ENCODE results near the gene CYP26C1. TPM values are rescaled to one million over a fixed set of nuclear protein-coding genes. Genes with fewer than 3 reads are reported as not detected.

CYP26C1 gene
- total RNA-seq, 2 experiments from 2014 or later, result 0.17 TPM; not detected in 1

DNA sequence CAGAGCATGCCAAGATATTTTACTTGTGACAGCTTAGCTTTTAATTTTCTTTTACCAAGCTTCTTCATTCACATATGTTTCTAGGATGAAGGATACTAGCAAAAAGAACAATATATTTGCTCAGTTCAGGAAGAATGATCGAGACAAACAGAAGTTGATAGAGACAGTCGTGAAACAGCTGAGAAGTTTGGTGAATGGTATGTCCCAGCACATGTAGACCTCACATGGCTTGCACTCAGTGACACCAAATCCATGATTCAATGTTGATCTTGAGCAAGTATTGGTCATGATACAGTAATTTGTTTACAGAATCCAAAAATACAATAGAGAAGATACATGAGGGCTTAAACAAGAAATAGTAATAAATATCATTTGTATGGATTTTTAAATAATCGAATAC, 2.5 kb upstream of the CYP26C1 start:
- H3K36me3 Mint-ChIP-seq, result peaks cover 2% of the 10 kb centered on the region
- no peaks in the 10 kb centered on the region for H3K9me3 Mint-ChIP-seq
- peaks cover 19% of the 10 kb centered on the region for H3K27me3 Mint-ChIP-seq
- DNase-seq (no peak), ATAC-seq (ENCODE audit: low read depth) (no peak)
- no peak overlapping the region for H3K27ac Mint-ChIP-seq
- no peak overlapping the region for H3K4me3 Mint-ChIP-seq
- POLR2A ChIA-PET, result no interaction called here
- H3K4me1 Mint-ChIP-seq, result peaks cover 6% of the 10 kb centered on the region

DNA sequence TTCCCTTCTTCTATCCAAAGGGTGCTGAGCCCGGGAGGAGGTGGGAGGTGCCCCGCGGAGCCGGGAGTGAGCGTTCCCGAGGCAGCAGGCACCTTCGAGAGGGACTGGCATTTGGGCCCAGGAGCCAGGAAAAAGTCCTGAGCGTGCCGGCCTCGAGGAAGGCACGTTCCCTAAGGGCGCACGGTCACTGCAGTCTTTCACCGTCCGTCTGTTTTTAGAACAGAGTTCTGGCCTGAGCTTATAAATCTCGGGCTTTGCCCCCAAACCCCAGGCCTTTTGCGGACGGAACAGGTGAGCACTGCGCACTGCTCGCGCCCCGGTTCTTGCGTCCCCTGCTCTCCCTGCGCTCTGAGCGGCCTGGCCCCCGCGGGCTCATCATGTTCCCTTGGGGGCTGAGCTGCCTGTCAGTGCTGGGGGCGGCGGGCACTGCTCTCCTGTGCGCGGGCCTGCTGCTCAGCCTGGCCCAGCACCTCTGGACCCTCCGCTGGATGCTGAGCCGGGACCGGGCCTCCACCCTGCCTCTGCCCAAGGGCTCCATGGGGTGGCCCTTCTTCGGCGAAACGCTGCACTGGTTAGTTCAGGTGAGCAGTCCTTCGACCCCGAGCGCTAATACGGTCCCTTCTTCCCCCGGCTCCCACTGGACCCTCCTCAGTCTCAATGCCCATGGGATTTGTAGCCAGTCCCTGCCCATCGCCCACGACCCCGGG, 442 bp downstream of the CYP26C1 start:
- no peak for ATAC-seq (ENCODE audit: low read depth)
- H3K27ac Mint-ChIP-seq, result no peak overlapping the region
- H3K36me3 Mint-ChIP-seq, result peaks cover 2% of the 10 kb centered on the region
- H3K9me3 Mint-ChIP-seq, result no peaks in the 10 kb centered on the region
- peaks cover 44% of the 10 kb centered on the region for H3K27me3 Mint-ChIP-seq
- H3K4me1 Mint-ChIP-seq, result peaks cover 13% of the 10 kb centered on the region
- POLR2A ChIA-PET, result interaction anchor here (1.0 kb wide), 1 partner anchor 207 kb away, joined by 6 read pairs; no protein-coding TSS in a partner anchor
- H3K4me3 Mint-ChIP-seq, result no peak overlapping the region
- DNase-seq, result no peak

- POLR2A ChIA-PET, result interaction anchor here (1.0 to 1.2 kb wide), 2 partner anchors 11 to 208 kb away, joined by 3 to 6 read pairs; no protein-coding TSS in a partner anchor
- ATAC-seq (ENCODE audit: low read depth), result peak; percentile 31
- peaks cover 2% of the 10 kb centered on the region for H3K36me3 Mint-ChIP-seq
- peak; percentile 52 for DNase-seq
- H3K4me3 Mint-ChIP-seq, result peak overlapping the region; percentile 78
- peaks cover 13% of the 10 kb centered on the region for H3K4me1 Mint-ChIP-seq
- peaks cover 50% of the 10 kb centered on the region for H3K27me3 Mint-ChIP-seq
- H3K9me3 Mint-ChIP-seq, result no peaks in the 10 kb centered on the region
- H3K27ac Mint-ChIP-seq, result no peak overlapping the region
Observed at GRCh38 chr10:93061594-93062513, 1.3 kb downstream of the CYP26C1 start.

DNA sequence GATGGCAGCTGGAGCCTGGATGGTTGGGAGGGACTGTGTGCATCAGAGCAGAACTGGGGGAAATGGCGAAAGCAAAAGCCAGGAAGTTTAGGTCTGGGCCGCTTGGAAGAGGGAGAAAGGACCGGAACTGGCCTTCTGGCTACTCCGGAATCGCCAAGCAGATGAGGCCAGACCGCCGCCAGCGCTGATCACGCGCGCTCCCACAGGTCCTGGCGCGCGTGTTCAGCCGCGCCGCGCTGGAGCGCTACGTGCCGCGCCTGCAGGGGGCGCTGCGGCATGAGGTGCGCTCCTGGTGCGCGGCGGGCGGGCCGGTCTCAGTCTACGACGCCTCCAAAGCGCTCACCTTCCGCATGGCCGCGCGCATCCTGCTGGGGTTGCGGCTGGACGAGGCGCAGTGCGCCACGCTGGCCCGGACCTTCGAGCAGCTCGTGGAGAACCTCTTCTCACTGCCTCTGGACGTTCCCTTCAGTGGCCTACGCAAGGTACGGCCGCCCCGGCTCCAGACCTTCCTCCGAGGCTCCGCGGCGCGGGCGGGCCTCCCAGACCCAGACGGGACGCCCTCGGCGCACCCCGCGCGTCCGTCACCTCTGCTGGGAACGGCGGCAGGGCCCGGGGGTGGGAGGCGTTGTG, 2.0 kb downstream of the CYP26C1 start:
- H3K27me3 Mint-ChIP-seq, result peaks cover 58% of the 10 kb centered on the region
- no peak overlapping the region for H3K27ac Mint-ChIP-seq
- peak overlapping the region; percentile 78 for H3K4me3 Mint-ChIP-seq

GRCh38 chr10:93063144-93063976, 2.8 kb downstream of the CYP26C1 start:
- Mint-ChIP-seq H3K4me3 (peak overlapping the region; percentile 46), H3K27me3 (peaks cover 63% of the 10 kb centered on the region), H3K9me3 (no peaks in the 10 kb centered on the region), H3K4me1 (peaks cover 16% of the 10 kb centered on the region), H3K27ac (no peak overlapping the region), H3K36me3 (peaks cover 2% of the 10 kb centered on the region)
- DNase-seq (no peak), ATAC-seq (ENCODE audit: low read depth) (no peak)
- POLR2A ChIA-PET, result interaction anchor here (1.2 kb wide), 1 partner anchor 10 kb away, joined by 3 read pairs; no protein-coding TSS in a partner anchor

More for the DNA sequence above, 2.0 kb downstream of the CYP26C1 start:
- Mint-ChIP-seq H3K4me1 (peaks cover 13% of the 10 kb centered on the region), H3K36me3 (peaks cover 2% of the 10 kb centered on the region), H3K9me3 (no peaks in the 10 kb centered on the region)
- DNase-seq (peak; percentile 81), ATAC-seq (ENCODE audit: low read depth) (peak; percentile 86)
- POLR2A ChIA-PET, result interaction anchor here (1.2 kb wide), 1 partner anchor 10 kb away, joined by 3 read pairs; no protein-coding TSS in a partner anchor

DNA sequence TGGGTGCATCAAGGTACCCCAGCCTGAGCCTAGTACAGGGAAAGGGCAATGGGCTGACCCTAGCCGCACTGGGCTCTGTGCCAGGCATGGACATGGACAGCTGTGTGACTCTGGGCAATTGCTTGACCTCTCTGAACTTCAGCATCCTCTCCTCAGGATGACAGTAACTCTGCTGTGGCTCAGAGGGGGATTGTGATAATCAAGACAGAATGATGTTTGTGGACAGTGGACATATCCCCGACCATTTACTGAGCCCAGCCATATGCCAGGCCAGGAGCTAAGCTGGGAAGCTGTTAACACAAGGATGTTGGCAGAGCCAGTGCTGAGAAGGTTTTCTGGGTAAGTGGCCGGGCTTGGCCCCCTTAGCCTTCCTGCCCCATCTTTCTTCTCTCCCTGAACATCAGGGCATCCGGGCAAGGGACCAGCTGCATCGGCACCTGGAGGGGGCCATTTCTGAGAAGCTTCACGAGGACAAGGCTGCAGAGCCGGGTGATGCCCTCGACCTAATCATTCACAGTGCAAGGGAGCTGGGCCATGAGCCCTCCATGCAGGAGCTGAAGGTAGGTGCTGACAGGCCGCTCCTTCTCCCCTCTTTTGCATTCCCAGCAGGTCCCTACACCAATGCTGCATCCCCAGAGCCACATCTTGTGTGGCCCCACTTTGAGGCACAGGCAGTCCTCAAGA, 3.5 kb downstream of the CYP26C1 start:
- Mint-ChIP-seq H3K27me3 (peaks cover 70% of the 10 kb centered on the region), H3K4me3 (peak overlapping the region; percentile 46), H3K4me1 (peaks cover 18% of the 10 kb centered on the region), H3K9me3 (no peaks in the 10 kb centered on the region), H3K27ac (no peak overlapping the region), H3K36me3 (no peaks in the 10 kb centered on the region)
- DNase-seq (no peak), ATAC-seq (ENCODE audit: low read depth) (no peak)
- POLR2A ChIA-PET, result no interaction called here

DNA sequence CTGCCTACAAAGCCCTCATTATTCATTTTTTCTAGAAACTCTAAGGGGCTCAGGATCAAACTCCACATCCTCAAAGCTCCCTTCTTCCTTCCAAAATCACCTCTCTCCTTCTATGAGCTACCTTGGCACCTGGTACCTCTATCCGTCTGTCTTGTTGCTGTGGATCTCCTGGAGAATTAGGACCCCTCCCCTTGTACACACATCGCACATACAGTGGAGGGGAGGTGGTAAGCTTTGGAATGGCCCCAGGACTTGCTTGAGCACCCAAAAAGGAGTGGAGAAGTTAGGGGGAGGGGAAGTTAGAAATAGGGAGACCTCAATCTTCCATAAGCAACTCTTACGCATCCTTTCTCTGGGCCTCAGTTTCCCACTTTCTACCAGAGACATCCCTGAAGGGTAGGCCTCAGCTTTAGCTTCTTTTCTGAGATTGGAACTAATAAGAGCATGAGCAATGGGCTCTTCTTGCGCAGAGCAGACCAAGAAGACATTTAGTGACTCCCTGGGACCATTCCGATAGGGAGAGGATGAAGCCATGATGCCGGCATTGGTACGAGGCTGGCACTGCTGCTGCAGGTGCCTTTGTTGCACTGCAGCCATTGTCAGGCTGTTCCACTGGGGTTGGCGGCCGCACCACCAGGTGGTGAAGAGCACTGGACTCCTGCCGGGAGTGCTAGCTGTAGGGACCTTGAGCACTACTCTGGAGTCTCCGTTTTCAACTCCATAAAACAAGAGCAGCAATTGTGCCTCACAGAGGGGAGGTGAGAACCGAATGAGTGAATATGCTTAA, 4.5 kb downstream of the CYP26C1 start:
- no peak overlapping the region for H3K27ac Mint-ChIP-seq
- no peak overlapping the region for H3K4me3 Mint-ChIP-seq
- ATAC-seq (ENCODE audit: low read depth) (no peak), DNase-seq (no peak)
- H3K9me3 Mint-ChIP-seq, result no peaks in the 10 kb centered on the region
- no peaks in the 10 kb centered on the region for H3K36me3 Mint-ChIP-seq
- H3K27me3 Mint-ChIP-seq, result peaks cover 75% of the 10 kb centered on the region
- POLR2A ChIA-PET, result no interaction called here
- peaks cover 18% of the 10 kb centered on the region for H3K4me1 Mint-ChIP-seq

- Mint-ChIP-seq H3K27ac (no peak overlapping the region), H3K4me1 (peaks cover 19% of the 10 kb centered on the region), H3K4me3 (no peak overlapping the region), H3K9me3 (no peaks in the 10 kb centered on the region), H3K36me3 (no peaks in the 10 kb centered on the region), H3K27me3 (peaks cover 81% of the 10 kb centered on the region)
- no peak for ATAC-seq (ENCODE audit: low read depth)
- POLR2A ChIA-PET, result interaction anchor here (0.5 kb wide), 1 partner anchor 86 kb away, joined by 3 read pairs; no protein-coding TSS in a partner anchor
- DNase-seq, result peak; percentile 33
Observed at GRCh38 chr10:93065675-93066543, 5.3 kb downstream of the CYP26C1 start.

- no peak overlapping the region for H3K4me3 Mint-ChIP-seq
- ATAC-seq (ENCODE audit: low read depth), result no peak
Observed at GRCh38 chr10:93066544-93066913, 5.9 kb downstream of the CYP26C1 start.

DNA sequence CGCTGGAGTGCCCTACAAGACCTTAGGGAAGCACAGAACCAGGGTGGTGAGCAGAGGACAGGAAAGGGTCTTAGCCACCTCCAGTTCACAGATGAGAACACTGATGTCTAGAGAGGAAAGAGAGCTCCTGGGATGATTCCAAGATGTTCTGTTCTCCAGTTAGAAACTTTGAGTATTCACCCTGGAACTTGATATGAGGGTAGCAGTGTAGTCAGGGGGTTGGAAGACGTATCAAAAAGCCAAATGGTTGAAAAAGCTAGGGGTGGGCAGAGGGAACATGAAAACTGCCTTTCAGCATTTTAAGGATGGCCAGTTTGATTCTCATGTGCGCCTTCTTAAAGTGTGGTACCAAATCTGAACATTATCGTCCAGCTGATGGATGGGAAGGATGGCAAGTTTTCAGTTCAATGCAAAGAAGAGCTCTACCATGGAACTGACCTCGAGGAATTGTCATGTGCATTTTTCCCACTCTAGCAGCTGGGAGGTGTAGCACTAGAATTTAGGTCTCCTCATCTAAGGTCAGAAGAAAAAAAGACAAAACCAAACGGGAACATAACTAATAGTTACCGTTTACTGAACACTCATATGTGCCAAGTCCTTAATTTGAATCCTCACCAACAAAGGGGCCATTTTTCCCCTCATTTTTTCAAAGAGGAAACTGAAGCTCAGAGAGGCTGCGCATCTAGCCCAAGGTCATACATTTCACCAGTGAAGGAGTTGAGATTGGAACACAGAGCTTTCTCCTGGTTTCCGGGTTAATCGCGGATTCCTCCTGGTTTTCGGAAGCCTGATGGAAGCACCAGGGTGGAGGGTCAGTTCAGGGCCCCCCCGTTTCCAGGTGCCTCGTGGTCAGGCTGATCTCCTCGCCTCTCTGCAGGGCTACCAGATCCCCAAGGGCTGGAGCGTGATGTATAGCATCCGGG, 7.1 kb downstream of the CYP26C1 start:
- POLR2A ChIA-PET, result no interaction called here
- H3K4me3 Mint-ChIP-seq, result peak overlapping the region; percentile 39
- H3K36me3 Mint-ChIP-seq, result no peaks in the 10 kb centered on the region

More at GRCh38 chr10:93066544-93066913, 5.9 kb downstream of the CYP26C1 start:
- H3K4me1 Mint-ChIP-seq, result peaks cover 21% of the 10 kb centered on the region
- POLR2A ChIA-PET, result no interaction called here
- no peak overlapping the region for H3K27ac Mint-ChIP-seq
- H3K27me3 Mint-ChIP-seq, result peaks cover 82% of the 10 kb centered on the region
- DNase-seq, result no peak
- no peaks in the 10 kb centered on the region for H3K9me3 Mint-ChIP-seq
- no peaks in the 10 kb centered on the region for H3K36me3 Mint-ChIP-seq

More for the DNA sequence above, 7.1 kb downstream of the CYP26C1 start:
- peaks cover 27% of the 10 kb centered on the region for H3K4me1 Mint-ChIP-seq
- H3K9me3 Mint-ChIP-seq, result no peaks in the 10 kb centered on the region
- DNase-seq (no peak), ATAC-seq (ENCODE audit: low read depth) (no peak)
- H3K27me3 Mint-ChIP-seq, result peaks cover 84% of the 10 kb centered on the region
- H3K27ac Mint-ChIP-seq, result no peak overlapping the region
